Tibial nerve (tissue), 3 donors: ENCODE measurements around the gene TRIP13.

ENCODE experiments used
- POLR2A ChIP-seq, 2 donors: fragments of 450-650 bp; IDR thresholded peaks; one replicate each; pipeline ENCODE4 v1.6.1; 2017; ENCODE audit warnings: antibody characterized with exemption in 2 of 2, mild to moderate bottlenecking in 2 of 2, moderate library complexity in 2 of 2
- TF ChIP-seq, protein P1 (sequence below), 5 experiments: fragments of 200-600 bp in 3 of 5; fragments of 450-650 bp in 2 of 5; sonication (generic) in 3 of 5; IDR thresholded peaks; one replicate each; pipeline ENCODE4 v1.5.1; 2016 to 2019; ENCODE audit warnings: antibody characterized with exemption in 5 of 5, mild to moderate bottlenecking in 3 of 5, moderate library complexity in 2 of 5

DNA sequence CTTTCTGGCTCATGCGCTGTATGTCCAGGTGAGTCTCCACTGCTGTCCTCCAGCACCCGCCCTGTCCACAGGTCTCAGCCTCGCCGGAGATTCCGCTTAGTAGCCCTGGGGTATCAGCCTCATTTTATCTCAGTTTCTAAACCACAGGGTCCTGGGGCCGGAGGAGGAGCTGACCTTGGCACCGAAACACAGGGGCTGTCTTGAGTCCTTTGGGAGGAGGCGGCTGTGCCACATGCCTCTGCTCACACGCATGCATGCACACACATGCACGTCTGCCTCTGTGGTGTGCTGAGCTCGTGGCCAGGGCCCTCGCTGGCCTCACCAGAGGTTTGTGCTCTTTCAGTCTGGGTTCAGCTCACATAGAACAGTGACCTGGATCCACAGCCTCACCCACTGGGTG is 23.3 kb downstream of the TRIP13 start:
- TF ChIP-seq, protein P1, sequence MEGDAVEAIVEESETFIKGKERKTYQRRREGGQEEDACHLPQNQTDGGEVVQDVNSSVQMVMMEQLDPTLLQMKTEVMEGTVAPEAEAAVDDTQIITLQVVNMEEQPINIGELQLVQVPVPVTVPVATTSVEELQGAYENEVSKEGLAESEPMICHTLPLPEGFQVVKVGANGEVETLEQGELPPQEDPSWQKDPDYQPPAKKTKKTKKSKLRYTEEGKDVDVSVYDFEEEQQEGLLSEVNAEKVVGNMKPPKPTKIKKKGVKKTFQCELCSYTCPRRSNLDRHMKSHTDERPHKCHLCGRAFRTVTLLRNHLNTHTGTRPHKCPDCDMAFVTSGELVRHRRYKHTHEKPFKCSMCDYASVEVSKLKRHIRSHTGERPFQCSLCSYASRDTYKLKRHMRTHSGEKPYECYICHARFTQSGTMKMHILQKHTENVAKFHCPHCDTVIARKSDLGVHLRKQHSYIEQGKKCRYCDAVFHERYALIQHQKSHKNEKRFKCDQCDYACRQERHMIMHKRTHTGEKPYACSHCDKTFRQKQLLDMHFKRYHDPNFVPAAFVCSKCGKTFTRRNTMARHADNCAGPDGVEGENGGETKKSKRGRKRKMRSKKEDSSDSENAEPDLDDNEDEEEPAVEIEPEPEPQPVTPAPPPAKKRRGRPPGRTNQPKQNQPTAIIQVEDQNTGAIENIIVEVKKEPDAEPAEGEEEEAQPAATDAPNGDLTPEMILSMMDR (IDR thresholded peaks at IDR 0.05), result no peak
- no peak for TF ChIP-seq POLR2A (IDR thresholded peaks at IDR 0.05)
